ENCODE results near the gene VWA1.
"Not testable (repeated sequence)": the region's sequence is repeated elsewhere in the genome, so short reads cannot be mapped to it uniquely, and the experiment has no call there.

VWA1 gene

DNA sequence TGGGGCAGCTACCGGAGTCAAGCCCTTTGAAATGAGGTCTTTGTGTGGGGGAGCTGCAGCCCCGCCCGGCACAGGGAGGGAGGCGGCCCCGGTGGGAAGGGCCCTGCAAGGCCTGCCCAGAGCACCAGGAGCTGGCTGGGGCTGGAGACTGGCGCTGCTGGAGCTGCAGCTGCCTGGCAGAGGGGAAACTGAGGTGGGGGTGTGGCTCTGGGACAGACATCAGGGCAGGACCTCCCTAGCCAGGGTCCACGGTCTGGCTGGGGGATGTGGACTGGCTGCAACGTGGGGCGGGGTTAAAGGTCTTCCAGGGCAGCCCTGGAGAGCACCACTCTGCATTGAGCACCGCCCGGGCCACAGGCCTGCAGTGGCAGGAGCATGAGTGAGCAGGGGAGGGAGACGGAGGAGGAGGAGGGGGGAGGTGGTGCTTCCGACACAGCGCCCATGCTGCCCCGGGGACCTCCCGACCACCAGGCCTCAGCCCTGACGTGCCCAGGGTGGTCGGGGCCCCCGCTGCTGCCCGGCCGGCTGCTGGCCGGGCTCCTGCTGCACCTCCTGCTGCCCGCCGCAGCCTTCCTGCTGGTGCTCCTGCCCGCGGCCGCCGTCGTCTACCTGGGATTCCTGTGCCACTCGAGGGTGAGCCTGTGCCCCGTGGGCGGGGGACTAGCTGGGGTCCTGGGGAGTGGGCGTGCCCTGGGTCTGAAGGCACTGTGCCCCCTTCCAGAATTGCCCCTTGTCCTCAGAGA lies 9.6 kb upstream of the VWA1 start:
- no peak for DNase-seq

DNA sequence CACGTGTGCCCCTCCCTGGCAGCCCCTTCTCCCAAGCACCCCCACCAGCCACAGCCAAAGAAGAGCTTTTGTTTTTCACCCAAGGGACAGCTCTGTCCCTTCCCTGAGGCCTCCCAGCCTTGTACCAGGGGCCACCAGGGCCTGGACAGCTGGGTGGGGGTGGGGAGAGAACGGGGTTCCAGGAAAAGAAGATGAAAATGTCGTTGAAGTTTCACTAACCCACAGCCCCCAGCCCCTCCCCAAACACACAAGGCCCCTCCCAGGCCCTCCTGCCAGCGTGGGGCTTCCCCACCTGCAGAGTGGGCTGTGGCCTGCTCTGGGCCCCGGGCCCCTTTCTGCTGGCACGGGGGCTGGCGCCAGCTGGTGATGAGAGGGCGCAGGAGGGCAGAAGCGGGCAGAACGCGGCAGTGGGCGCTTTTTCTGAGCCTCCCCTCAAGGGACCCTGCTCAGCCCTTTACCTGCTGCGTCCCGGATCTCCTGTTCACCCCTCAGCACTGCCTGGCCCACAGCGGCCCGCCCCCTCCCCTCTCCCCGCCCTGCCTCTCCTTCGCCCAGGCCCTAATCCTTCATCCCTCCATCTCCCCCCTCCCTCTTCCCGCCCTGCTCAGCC lies 8.9 kb upstream of the VWA1 start:
- no peak for DNase-seq

DNA sequence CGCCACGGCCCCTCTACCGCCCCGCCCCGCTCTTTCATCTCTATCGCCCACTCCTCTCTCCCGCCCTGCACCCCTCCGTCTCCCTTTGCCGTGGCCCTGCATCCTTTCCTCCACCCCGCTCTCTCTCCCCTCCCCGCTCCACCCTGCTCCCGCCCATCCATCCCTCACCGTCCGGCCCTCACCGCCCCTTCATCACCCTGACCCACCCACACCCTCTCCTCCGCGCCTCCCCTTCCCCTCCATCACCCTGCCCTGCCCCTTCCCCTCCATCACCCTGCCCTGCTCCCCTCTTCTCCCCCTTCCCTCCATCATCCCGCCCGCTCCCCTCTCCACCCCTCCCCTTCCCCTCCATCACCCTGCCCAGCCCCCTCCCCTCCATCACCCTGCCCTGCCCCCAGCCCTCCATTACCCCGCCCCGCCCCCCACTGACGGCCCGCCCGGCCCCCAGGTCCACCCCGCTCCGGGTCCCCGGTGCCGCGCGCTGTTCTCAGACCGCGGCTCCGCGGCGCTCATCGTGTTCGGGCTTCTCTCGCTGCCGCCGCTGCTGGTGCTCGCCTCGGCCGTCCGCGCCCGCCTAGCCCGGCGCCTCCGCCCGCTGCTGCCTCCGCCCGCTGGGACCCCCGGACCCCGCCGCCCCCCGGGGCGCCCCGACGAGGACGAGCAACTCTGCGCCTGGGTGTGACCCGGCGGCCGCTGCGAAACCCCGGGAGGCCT lies 8.2 kb upstream of the VWA1 start:
- DNase-seq: no peak

DNA sequence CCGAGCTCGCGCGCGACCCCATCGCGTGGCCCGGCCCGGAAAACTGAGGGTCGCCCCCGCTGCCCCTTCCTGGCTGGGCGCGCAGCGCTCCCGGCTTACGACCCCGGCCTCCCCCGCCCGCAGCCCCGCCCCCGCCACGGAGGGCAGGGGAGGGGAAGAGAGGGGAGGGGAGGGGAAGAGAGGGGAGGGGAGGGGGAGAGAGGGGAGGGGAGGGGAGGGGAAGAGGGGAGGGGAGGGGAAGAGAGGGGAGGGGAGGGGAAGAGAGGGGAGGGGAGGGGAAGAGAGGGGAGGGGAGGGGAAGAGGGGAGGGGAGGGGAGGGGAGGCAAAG lies 7.7 kb upstream of the VWA1 start:
- no peak for DNase-seq

DNA sequence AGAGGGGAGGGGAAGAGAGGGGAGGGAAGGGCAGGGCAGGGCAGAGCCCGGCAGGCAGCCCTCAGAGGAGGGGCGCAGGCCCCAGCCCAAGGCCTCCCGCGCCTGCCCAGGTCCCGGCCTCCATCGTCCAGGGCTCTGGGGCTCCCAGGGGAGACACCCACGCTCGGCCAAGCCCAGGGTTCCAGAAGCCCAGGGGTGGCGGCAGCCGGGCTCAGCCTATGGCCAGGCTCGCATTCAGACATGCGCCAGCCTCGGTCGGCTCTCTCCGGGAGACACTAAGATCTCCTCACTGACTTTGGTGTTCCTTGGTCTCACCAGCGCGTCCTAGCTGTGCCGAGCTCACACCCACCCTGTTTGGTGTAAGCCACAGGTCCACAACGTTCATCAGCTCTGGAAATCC lies 7.3 kb upstream of the VWA1 start:
- DNase-seq: no peak

DNA sequence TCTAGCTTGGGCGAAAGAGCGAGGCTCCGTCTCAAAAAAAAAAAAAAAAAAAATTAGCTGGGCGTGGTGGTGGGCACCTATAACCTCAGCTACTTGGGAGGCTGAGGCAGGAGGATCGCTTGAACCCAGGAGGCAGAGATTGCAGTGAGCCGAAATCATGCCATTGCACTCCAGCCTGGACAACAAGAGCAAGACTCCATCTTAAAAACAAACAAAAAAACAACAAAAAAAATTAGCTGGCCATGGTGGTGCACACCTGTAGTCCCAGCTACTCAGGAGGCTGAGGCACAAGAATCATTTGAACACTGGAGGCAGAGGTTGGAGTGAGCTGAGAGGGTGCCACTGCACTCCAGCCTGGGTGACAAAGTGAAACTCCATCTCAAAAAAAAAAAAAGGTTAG lies 6.5 kb upstream of the VWA1 start:
- not testable (repeated sequence) for DNase-seq

DNA sequence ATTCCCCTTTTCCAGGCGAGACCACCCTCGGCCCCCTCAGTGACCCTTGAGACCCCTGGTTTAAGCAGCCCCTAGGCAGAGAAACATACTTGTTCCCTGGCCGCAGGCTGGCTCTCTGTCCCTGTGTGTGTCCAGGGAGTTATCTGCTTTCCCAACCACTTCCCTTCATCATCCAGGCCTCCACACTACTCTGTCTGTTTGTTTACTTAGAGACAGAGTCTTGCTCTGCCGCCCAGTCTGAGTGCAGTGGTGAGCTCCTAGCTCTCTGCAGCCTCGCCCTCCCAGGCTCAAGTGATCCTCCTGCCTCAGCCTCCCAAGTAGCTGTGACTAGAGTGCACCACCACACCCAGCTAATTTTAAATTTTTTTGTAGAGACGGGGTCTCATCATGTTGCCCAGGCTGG lies 5.8 kb upstream of the VWA1 start:
- DNase-seq: no peak

DNA sequence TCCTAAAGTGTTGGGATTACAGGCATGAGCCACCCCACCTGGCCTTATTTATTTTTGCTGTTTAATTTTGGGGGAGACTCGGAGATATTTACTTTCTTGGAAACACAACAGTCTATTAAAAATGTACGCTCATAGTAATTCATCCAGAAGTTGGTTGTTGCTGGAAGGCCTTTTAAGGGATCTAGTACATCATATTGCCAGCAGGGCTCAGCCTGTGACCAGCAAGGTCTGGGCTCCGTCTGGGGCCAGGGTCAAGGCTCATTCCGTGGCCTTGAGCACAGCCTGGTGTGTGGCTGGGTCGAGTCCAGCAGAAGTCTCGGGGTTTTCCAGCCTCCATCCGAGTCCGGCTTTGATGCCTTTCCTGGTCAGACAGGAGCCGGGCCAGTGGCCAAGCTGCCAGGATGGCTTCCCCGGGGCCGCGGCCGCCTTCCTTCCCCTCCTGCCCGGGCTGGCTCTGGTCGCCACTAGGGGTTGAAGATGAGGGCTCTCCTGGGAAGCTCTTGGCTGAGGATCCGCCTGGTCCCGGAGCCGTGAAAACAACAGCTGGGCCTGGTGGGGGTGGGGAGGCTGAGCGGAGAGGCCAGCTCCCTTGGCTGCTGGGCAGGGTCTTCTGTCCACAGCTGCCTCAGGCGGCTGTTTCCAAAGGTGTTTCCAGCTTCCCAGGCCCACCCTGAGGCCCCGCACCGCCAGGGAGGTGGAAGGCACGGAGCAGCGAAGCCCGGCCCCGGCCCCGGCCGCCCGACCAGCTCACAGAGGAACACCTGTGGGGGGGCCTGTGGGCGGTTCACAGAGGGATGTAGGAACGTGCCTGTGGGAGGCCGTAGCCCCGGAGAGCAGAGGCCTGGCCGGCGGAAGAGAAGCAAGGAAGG lies 5.1 kb upstream of the VWA1 start:
- no peak for DNase-seq

DNA sequence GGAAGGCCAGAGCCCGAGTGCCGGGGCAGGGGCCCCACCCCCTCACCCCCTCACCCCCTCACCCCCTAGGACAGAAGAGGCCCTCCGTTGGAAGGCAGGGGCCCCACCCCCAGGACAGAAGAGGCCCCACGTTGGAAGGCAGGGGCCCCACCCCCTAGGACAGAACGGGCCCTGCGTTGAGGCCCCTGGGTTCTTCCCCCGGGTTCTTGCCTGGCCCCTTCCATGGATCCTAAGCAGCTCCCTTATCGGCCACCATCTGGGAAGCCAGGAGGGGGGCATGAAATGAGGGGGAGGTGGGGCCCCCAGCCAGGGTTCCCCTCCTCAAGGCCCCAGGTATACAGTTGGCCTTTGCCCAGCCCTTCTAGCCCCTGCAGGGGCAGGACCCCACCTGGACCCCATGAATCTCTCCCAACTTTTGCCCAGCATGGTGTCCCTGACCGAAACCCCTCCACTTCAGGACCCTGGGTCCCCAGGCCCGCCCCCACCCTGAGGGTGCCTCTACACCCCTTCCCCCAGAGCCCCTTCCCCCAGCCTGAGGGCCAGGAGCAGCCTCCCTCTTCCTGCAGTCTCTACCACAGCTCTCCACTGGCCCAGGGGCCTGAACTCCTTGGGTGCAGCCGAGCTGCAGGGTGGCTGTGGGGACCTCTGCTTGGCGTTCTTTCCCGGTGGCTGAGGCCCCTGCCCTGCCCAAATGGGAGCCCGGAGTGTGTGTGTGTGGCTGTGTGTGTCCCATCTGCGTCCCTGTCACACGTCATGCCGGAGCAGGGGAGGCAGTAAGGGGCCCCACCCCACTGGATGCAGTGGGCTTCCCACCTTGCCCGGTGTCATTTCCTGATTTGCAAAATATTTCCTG lies 4.3 kb upstream of the VWA1 start:
- DNase-seq: no peak

DNA sequence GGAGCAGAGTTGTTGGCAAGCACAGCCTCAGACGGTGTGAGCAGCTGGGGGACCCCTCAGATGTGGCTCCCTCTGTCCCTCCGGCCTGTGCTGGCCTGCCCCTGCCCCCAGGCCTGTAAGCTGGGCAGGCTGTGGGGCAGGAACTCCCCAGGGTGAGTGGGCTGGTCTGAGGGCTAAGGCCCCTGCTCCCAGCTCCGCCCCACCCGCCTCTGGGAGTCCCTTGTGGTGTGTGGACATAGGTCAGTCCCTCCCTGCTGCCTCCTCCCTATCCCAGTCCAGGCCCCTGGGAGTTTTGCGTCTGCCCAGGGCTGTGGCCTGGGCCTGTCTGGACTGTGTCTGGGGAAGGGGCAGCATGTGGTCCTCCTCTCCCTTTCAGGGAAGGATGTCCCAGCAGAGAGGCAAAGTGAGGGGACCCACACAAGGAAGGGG lies 3.6 kb upstream of the VWA1 start:
- DNase-seq: no peak

DNA sequence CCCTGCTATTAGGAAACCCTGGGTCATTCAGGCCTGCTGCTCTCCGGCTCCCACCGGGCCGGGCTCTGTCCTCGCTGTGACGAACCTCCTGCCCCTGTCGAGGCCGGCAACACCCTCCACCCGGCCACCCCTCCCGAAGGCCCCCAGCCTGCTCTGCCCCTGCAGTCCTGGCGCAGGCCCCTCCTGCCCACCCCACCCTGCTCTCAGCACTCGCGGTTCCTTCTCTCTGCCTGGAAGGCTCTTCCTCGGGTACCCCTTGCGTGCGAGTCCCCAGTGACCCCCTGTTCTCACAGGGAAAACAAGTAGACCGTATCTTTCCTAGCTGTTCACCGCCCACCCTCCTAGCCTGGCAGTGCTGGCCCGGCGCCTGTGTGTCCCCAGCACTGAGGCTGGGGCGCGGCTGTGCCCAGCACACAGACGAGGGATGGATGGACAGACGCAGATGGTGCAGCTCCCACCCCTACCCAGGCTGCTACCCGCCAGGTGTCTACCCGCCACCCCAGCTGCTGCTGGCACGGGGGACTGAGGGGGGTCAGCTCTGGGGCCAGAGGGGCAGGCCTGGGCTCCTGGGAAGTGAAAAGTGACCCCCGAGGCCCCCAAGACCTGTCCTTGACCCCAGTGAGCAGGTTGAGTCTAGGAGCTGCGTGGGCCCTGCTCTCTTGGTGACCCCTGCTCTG lies 3.1 kb upstream of the VWA1 start:
- no peak for DNase-seq

DNA sequence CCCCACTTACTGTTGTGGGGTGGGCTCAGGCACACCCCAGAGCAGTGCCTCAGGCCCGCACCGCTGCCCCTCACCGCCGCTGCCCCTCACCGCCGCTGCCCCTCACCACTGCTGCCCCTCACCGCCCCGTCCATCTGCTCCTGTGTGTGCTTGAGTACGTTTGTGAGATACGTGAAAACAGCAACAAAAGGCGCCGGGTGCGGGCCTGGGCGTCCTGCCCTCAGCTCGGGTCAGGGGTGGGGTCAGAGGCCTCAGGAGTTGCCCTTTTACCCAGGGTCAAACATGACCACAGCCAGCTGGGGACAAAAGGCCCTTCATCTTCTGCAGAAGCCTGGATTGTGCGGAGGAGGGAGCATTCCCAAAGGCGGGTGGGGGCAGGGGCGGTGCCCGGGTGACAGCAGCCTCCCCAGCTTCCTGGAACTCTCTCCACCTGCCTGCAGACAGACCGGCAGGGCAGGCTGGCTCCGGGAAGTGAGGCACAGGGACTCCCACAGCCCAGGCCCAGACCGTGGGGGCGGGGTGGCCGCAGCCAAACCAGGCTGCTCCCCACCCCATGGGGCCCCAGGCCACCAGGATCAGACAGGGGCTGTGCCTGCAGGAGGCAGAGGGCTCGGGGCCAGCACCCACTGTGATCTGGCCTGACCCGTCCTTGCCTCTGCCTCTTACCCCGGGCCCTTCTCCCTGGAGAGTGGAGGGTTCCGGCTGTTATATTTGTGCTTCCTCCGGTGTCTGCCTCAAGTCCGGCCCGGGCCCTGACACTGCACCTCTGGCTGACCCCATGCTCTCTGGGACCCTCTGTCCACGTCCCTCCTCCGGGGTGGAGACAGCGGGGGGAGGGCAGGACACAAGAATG lies 2.3 kb upstream of the VWA1 start:
- DNase-seq: no peak

DNA sequence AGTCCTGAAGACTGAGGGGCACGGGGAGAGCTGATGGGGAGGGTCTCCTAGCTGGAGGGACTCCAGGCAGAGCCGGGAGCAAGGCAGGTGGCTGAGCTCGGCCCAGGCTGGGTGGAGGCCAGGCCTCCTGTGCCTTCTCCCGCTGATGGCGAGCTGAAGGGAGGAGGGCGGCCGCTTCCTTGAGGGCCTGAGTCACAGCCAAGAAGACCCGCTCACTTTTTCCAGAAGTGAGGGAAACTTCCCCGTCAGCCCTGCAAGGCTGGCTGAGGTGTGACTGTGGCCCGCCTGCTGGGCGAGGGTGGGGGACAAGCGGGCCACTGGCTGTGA lies 1.7 kb upstream of the VWA1 start:
- DNase-seq: no peak

DNA sequence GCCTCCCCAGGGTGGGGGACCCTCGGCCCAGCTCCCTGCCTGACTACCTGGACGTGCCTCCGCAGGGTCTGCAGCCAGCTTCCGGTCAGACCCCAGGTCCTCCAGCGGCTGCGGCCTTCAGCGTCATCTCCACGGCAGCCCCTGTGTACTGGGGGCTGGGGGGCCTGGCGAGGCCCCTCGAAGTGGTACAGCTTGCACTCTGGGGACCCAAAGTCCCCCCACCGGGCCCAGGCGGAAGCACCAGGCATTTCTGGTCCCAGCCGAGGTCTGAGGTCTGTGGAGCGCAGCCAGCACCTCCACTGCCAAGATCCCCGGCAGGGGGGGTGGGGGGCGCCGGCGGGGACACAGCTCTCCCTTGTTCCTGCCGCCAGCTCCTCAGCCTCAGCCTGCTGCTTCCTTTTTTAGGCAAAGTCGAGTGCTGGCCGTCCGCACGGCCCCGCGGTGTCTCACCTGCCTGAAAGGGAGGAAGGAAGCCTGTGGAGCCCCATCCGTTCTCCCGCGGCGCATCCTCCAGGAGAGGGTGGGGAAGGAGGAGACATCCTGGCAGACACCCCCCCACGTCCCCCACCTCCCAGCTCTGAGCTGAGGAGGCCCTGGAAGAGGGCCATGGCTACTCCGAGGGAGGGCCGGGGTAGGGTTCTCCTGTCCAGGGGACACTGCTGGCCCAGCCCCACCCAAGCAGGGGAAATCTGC lies 1.2 kb upstream of the VWA1 start:
- DNase-seq: no peak

DNA sequence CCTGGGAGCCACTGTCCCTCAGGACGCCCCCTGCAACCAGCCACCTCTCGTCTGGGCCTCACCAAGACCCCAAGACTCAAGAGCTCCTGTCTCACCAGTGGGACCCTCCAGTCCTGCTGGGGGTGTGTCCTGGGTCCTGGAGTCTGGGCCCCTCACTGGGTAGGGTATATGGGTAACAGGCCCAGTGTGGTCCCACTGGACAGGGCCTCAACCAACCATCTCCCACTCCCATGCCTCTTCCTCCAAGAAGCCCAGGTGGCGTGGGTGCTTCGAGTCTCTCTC lies 725 bp upstream of the VWA1 start:
- no peak for DNase-seq

DNA sequence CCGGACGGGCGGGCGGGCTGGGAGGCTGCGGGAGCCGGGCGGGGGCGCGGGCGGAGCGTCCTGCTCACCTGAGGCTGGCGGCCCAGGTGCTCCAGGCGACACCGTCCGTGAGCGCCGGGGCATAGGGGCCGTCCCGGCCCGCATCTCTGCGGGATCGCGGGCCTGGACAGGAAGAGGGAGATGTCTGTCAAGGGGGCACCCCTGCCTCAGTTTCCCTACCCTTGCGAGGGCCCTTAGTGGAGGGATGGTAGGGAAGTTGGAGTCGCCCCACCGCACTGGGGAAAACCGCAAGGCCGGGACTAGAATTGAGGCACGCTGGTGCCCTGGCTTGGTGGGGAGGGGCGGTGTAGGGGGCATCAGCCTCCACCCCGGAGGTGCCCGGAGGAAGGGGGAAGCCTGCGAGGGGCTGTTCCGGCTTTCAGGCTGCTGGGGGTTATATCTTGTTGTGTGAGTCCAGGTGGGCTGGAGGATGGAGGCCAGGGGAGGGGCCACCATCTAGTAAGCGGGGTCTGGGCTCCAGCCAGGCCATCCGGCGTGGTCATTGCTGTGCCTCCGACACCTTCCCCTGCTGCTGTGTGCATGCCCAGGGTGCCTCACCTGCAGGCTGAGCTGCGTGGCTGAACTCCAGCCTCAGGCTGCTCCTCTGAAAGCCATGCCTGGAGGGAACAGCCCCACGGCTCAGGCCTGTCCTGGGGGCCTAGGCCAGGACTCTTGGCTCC lies 580 bp downstream of the VWA1 start:
- DNase-seq: no peak

DNA sequence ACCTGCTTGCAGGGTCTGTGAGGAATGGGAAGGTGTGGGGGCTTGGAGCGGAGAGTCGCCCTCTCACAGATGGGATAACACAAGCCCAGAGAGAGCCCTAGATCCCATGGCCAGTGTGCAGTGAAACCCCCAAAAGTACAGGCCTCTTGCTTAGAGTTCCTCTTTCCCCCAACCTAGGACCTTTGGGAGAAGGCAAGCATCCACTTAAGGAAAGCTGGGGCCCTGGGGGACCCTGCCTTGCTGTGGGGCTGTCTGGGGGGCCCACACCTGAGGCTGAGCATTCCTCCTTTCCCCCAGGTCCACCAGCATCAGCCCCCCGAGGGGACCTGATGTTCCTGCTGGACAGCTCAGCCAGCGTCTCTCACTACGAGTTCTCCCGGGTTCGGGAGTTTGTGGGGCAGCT lies 1.1 kb downstream of the VWA1 start:
- no peak for DNase-seq

DNA sequence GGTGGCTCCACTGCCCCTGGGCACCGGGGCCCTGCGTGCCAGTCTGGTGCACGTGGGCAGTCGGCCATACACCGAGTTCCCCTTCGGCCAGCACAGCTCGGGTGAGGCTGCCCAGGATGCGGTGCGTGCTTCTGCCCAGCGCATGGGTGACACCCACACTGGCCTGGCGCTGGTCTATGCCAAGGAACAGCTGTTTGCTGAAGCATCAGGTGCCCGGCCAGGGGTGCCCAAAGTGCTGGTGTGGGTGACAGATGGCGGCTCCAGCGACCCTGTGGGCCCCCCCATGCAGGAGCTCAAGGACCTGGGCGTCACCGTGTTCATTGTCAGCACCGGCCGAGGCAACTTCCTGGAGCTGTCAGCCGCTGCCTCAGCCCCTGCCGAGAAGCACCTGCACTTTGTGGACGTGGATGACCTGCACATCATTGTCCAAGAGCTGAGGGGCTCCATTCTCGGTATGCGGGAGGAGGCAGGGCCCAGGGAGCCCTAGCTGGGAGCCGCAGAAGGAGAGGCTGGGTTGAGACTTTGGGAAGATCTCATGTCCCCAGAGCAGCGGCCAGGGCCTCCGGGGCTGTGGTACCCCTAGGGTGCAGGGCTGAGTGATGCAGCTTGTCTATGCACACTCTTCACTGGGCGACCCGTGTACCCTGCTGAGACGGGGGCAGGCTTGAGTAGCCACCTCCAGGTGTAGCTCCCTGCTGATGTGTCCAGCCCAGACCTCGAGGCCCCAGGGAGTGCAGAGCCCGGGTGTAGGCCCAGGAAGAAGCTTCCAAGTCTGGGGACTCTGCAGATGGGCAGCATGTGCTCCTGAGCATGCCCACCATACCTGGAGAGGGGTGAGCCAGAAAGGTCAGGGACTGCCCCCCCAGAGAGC lies 1.8 kb downstream of the VWA1 start:
- no peak for DNase-seq

DNA sequence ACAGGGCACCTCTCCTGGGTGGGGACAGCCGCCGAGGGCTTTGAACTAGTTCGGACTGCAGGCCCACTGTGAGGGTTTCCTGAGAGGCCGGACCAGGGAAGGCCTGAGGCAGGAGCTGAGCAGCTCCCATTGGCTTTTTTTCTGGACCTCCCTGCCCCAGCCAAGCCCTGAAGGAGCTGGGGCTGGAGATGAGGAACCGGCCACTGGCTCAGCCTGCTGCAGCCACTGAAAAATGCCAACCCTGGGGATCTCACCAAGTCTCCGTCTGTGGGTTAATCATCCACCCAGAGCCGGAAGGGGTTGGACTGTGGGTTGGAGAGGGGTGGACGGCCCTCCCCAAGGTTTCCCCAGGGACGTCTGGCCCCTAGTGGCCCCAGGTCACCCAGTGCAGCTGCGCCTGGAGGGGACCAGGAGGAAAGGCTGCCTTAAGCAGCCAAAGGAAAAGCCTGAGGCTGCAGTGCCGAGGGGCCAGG lies 2.5 kb downstream of the VWA1 start:
- peak; percentile 58 for DNase-seq
